Measurements from ENCODE around the gene ATP6V0B. TPM values are rescaled to one million over a fixed set of nuclear protein-coding genes. Genes with fewer than 3 reads are reported as not detected.
A peak's percentile ranks its signal among the peaks of the same experiment; 100 is the strongest.

The ATP6V0B gene
- polyA plus RNA-seq, 1 donor: 113 TPM

- no CpG with 5 or more reads among the region's 13 CpGs for WGBS (ENCODE audit: insufficient coverage, low lambda C conversion rate)
- peaks cover 12% of the 10 kb centered on the region for H3K27me3 ChIP-seq (ENCODE audit: control insufficient read depth, insufficient read depth, low read length)
- peaks cover 2% of the 10 kb centered on the region for H3K9me3 ChIP-seq (ENCODE audit: control insufficient read depth, low read depth, low read length)
- H3K36me3 ChIP-seq (ENCODE audit: control insufficient read depth, insufficient read depth, low read length): no peaks in the 10 kb centered on the region
- peak; percentile 44 for DNase-seq
- H3K4me3 ChIP-seq (ENCODE audit: low read length): peak overlapping the region; percentile 35
- no peak overlapping the region for H3K27ac ChIP-seq (ENCODE audit: low read length)
- peaks cover 28% of the 10 kb centered on the region for H3K4me1 ChIP-seq (ENCODE audit: control insufficient read depth, insufficient read depth, low read length)
Observed at GRCh38 chr1:43934101-43934985, 40.4 kb upstream of the ATP6V0B start.

- Histone ChIP-seq H3K4me1 (ENCODE audit: control insufficient read depth, insufficient read depth, low read length) (peaks cover 28% of the 10 kb centered on the region), H3K36me3 (ENCODE audit: control insufficient read depth, insufficient read depth, low read length) (no peaks in the 10 kb centered on the region), H3K9me3 (ENCODE audit: control insufficient read depth, low read depth, low read length) (peaks cover 2% of the 10 kb centered on the region), H3K27me3 (ENCODE audit: control insufficient read depth, insufficient read depth, low read length) (peaks cover 12% of the 10 kb centered on the region), H3K27ac (ENCODE audit: low read length) (no peak overlapping the region), H3K4me3 (ENCODE audit: low read length) (no peak overlapping the region)
- DNase-seq: no peak
- WGBS (ENCODE audit: insufficient coverage, low lambda C conversion rate): no CpG with 5 or more reads among the region's 5 CpGs
Observed at GRCh38 chr1:43934986-43935324, 39.8 kb upstream of the ATP6V0B start.

- Histone ChIP-seq H3K9me3 (ENCODE audit: control insufficient read depth, low read depth, low read length) (peaks cover 2% of the 10 kb centered on the region), H3K36me3 (ENCODE audit: control insufficient read depth, insufficient read depth, low read length) (no peaks in the 10 kb centered on the region), H3K4me3 (ENCODE audit: low read length) (no peak overlapping the region), H3K27me3 (ENCODE audit: control insufficient read depth, insufficient read depth, low read length) (peaks cover 12% of the 10 kb centered on the region), H3K27ac (ENCODE audit: low read length) (no peak overlapping the region), H3K4me1 (ENCODE audit: control insufficient read depth, insufficient read depth, low read length) (peaks cover 28% of the 10 kb centered on the region)
- no CpG with 5 or more reads among the region's 48 CpGs for WGBS (ENCODE audit: insufficient coverage, low lambda C conversion rate)
- peak in 1 of 2 donors; percentile 25 for DNase-seq
Observed at GRCh38 chr1:43935711-43936427, 38.9 kb upstream of the ATP6V0B start.

- no peaks in the 10 kb centered on the region for H3K36me3 ChIP-seq (ENCODE audit: control insufficient read depth, insufficient read depth, low read length)
- DNase-seq: peak; percentile 30 to 51
- H3K4me1 ChIP-seq (ENCODE audit: control insufficient read depth, insufficient read depth, low read length): peaks cover 28% of the 10 kb centered on the region
- WGBS (ENCODE audit: insufficient coverage, low lambda C conversion rate): no CpG with 5 or more reads among the region's 56 CpGs
- peak overlapping the region; percentile 4 for H3K27ac ChIP-seq (ENCODE audit: low read length)
- H3K4me3 ChIP-seq (ENCODE audit: low read length): peak overlapping the region; percentile 40
- H3K9me3 ChIP-seq (ENCODE audit: control insufficient read depth, low read depth, low read length): peaks cover 2% of the 10 kb centered on the region
- peaks cover 12% of the 10 kb centered on the region for H3K27me3 ChIP-seq (ENCODE audit: control insufficient read depth, insufficient read depth, low read length)
Observed at GRCh38 chr1:43936431-43937151, 38.2 kb upstream of the ATP6V0B start.

GRCh38 chr1:43937179-43937865 lies 37.4 kb upstream of the ATP6V0B start:
- Histone ChIP-seq H3K36me3 (ENCODE audit: control insufficient read depth, insufficient read depth, low read length) (no peaks in the 10 kb centered on the region), H3K9me3 (ENCODE audit: control insufficient read depth, low read depth, low read length) (peaks cover 2% of the 10 kb centered on the region), H3K4me1 (ENCODE audit: control insufficient read depth, insufficient read depth, low read length) (peaks cover 28% of the 10 kb centered on the region), H3K27ac (ENCODE audit: low read length) (peak overlapping the region; percentile 4), H3K4me3 (ENCODE audit: low read length) (no peak overlapping the region), H3K27me3 (ENCODE audit: control insufficient read depth, insufficient read depth, low read length) (peaks cover 9% of the 10 kb centered on the region)
- WGBS (ENCODE audit: insufficient coverage, low lambda C conversion rate): 100% methylated on average over 1 of the region's 8 CpGs
- DNase-seq: no peak

GRCh38 chr1:43938383-43938782 lies 36.4 kb upstream of the ATP6V0B start:
- H3K27ac ChIP-seq (ENCODE audit: low read length): no peak overlapping the region
- H3K36me3 ChIP-seq (ENCODE audit: control insufficient read depth, insufficient read depth, low read length): no peaks in the 10 kb centered on the region
- no peak for DNase-seq
- peaks cover 8% of the 10 kb centered on the region for H3K27me3 ChIP-seq (ENCODE audit: control insufficient read depth, insufficient read depth, low read length)
- H3K4me1 ChIP-seq (ENCODE audit: control insufficient read depth, insufficient read depth, low read length): peaks cover 27% of the 10 kb centered on the region
- H3K4me3 ChIP-seq (ENCODE audit: low read length): no peak overlapping the region
- no CpG with 5 or more reads among the region's 10 CpGs for WGBS (ENCODE audit: insufficient coverage, low lambda C conversion rate)
- peaks cover 2% of the 10 kb centered on the region for H3K9me3 ChIP-seq (ENCODE audit: control insufficient read depth, low read depth, low read length)

GRCh38 chr1:43938892-43939587 lies 35.7 kb upstream of the ATP6V0B start:
- WGBS (ENCODE audit: insufficient coverage, low lambda C conversion rate): no CpG with 5 or more reads among the region's 3 CpGs
- Histone ChIP-seq H3K27me3 (ENCODE audit: control insufficient read depth, insufficient read depth, low read length) (peaks cover 1% of the 10 kb centered on the region), H3K9me3 (ENCODE audit: control insufficient read depth, low read depth, low read length) (no peaks in the 10 kb centered on the region), H3K36me3 (ENCODE audit: control insufficient read depth, insufficient read depth, low read length) (no peaks in the 10 kb centered on the region), H3K4me1 (ENCODE audit: control insufficient read depth, insufficient read depth, low read length) (peaks cover 21% of the 10 kb centered on the region), H3K27ac (ENCODE audit: low read length) (no peak overlapping the region), H3K4me3 (ENCODE audit: low read length) (no peak overlapping the region)
- DNase-seq: no peak

GRCh38 chr1:43942411-43942810 lies 32.3 kb upstream of the ATP6V0B start:
- WGBS (ENCODE audit: insufficient coverage, low lambda C conversion rate): no CpG with 5 or more reads among the region's 3 CpGs
- no peak for DNase-seq
- no peaks in the 10 kb centered on the region for H3K9me3 ChIP-seq (ENCODE audit: control insufficient read depth, low read depth, low read length)
- H3K27me3 ChIP-seq (ENCODE audit: control insufficient read depth, insufficient read depth, low read length): no peaks in the 10 kb centered on the region
- H3K4me1 ChIP-seq (ENCODE audit: control insufficient read depth, insufficient read depth, low read length): peaks cover 6% of the 10 kb centered on the region
- no peaks in the 10 kb centered on the region for H3K36me3 ChIP-seq (ENCODE audit: control insufficient read depth, insufficient read depth, low read length)
- no peak overlapping the region for H3K4me3 ChIP-seq (ENCODE audit: low read length)
- no peak overlapping the region for H3K27ac ChIP-seq (ENCODE audit: low read length)

GRCh38 chr1:43944860-43945259 lies 29.9 kb upstream of the ATP6V0B start:
- no peaks in the 10 kb centered on the region for H3K9me3 ChIP-seq (ENCODE audit: control insufficient read depth, low read depth, low read length)
- H3K27ac ChIP-seq (ENCODE audit: low read length): no peak overlapping the region
- peaks cover 4% of the 10 kb centered on the region for H3K36me3 ChIP-seq (ENCODE audit: control insufficient read depth, insufficient read depth, low read length)
- no peaks in the 10 kb centered on the region for H3K27me3 ChIP-seq (ENCODE audit: control insufficient read depth, insufficient read depth, low read length)
- DNase-seq: no peak
- H3K4me1 ChIP-seq (ENCODE audit: control insufficient read depth, insufficient read depth, low read length): peaks cover 17% of the 10 kb centered on the region
- no peak overlapping the region for H3K4me3 ChIP-seq (ENCODE audit: low read length)
- WGBS (ENCODE audit: insufficient coverage, low lambda C conversion rate): 100% methylated on average over 1 of the region's 1 CpG
